ENCODE results near the gene AOPEP.

AOPEP gene

DNA sequence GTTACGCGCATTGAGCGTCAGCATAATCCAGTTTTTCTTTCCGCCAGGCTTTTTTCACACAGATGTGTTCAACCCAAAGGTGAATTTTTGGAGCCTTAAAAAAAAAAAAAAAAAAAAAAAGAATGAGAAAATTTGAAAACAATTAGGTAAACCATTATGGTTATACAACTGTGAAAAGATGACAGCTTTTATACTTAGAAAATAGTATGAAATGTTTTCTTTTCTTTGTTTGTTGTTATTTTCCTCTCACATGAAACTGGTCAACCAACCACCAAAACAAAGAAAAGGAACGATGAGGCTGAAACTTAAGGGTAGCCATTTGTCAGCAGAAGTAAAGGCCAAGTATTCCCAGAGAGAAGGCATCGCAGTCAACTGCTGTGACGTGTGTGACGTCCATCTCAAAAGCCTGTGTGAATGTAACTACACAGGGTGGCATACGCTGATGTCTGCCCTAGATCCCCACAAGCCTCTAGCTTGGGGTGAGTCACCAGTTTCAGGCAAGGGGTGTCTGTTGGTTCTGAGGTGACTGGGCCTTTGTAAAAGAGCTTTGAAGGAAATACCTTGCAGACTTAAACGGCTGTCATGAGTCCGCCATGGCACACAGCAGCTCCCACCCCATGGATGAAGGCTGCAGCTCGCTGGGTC lies 182.9 kb downstream of the AOPEP start:
- DNase-seq = no peak
- H3K4me3 ChIP-seq (ENCODE audit: low read depth, low read length) = no peak overlapping the region
- TF ChIP-seq, protein P1, sequence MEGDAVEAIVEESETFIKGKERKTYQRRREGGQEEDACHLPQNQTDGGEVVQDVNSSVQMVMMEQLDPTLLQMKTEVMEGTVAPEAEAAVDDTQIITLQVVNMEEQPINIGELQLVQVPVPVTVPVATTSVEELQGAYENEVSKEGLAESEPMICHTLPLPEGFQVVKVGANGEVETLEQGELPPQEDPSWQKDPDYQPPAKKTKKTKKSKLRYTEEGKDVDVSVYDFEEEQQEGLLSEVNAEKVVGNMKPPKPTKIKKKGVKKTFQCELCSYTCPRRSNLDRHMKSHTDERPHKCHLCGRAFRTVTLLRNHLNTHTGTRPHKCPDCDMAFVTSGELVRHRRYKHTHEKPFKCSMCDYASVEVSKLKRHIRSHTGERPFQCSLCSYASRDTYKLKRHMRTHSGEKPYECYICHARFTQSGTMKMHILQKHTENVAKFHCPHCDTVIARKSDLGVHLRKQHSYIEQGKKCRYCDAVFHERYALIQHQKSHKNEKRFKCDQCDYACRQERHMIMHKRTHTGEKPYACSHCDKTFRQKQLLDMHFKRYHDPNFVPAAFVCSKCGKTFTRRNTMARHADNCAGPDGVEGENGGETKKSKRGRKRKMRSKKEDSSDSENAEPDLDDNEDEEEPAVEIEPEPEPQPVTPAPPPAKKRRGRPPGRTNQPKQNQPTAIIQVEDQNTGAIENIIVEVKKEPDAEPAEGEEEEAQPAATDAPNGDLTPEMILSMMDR (IDR thresholded peaks at IDR 0.05; ENCODE audit: low read depth, low read length) = no peak
- peaks cover 75% of the 10 kb centered on the region for H3K4me1 ChIP-seq
- H3K36me3 ChIP-seq = no peaks in the 10 kb centered on the region
- H3K9me3 ChIP-seq = no peaks in the 10 kb centered on the region
- H3K27me3 ChIP-seq = no peaks in the 10 kb centered on the region

- TF ChIP-seq, protein P1 (IDR thresholded peaks at IDR 0.05; ENCODE audit: low read depth, low read length) = no peak
- peaks cover 77% of the 10 kb centered on the region for H3K4me1 ChIP-seq
Measured at GRCh38 chr9:94909965-94910730, 183.6 kb downstream of the AOPEP start.

DNA sequence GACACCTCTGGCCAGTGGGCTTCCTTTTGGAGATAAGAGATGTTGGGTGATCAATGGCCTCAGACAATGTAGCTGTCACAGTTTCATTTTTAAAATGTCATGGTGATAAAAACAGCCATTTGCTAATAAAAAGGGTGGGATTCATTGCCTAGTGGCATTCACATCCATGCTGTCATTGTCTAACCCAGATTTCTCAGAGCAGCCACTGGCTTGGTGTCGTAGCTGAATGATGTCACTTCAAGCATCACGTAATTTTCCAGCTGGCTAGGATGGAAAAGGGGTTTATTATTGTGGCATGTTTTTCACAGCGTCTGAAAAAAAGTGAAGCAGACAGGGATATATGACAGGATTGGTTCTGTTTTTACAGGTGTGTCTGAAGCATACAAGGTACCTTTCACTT lies 184.7 kb downstream of the AOPEP start:
- peaks cover 84% of the 10 kb centered on the region for H3K4me1 ChIP-seq
- H3K4me3 ChIP-seq (ENCODE audit: low read depth, low read length) = no peak overlapping the region
- no peaks in the 10 kb centered on the region for H3K27me3 ChIP-seq
- H3K36me3 ChIP-seq = no peaks in the 10 kb centered on the region
- H3K9me3 ChIP-seq = no peaks in the 10 kb centered on the region
- no peak for DNase-seq
- TF ChIP-seq, protein P1 (IDR thresholded peaks at IDR 0.05; ENCODE audit: low read depth, low read length) = no peak

More at GRCh38 chr9:94909965-94910730, 183.6 kb downstream of the AOPEP start:
- no peak for DNase-seq
- Histone ChIP-seq H3K9me3 (no peaks in the 10 kb centered on the region), H3K36me3 (no peaks in the 10 kb centered on the region), H3K27me3 (no peaks in the 10 kb centered on the region), H3K4me3 (ENCODE audit: low read depth, low read length) (no peak overlapping the region)

DNA sequence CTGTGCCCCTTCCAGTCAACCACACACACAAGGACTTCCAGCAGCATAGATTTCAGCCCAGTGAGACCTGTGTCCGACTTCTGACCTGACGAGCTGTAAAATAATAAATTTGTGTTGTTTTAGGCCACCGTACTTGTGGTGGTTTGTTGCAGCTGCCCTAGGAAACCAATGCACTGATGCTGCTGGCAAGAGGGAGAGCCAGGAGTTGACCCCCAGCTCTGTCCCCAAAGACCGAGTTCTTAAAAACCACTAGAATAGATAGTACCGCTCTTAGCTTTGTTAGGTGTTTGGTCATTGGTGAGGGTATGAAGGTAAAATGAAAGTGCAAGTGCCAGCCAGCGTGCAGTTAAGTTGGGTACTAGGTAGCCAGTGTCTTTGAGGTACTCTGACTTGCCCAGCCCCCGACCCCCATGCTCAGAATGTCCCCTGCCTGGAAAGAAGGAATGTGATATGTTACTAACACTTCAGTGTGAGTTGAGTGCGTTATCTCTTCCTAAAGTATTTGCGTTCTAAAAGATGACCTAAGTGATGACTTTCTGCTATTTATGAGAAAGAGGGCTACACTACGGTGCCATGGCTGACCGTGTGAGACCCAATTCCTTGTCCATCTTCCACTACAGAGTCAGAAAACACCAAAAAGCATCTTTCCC lies 185.6 kb downstream of the AOPEP start:
- no peaks in the 10 kb centered on the region for H3K27me3 ChIP-seq
- no peaks in the 10 kb centered on the region for H3K9me3 ChIP-seq
- H3K4me1 ChIP-seq = peaks cover 81% of the 10 kb centered on the region
- H3K36me3 ChIP-seq = no peaks in the 10 kb centered on the region
- no peak overlapping the region for H3K4me3 ChIP-seq (ENCODE audit: low read depth, low read length)
- TF ChIP-seq, protein P1 (IDR thresholded peaks at IDR 0.05; ENCODE audit: low read depth, low read length) = no peak
- no peak for DNase-seq

GRCh38 chr9:94912700-94913249 lies 186.3 kb downstream of the AOPEP start:
- no peak for DNase-seq

More at GRCh38 chr9:94912700-94913249, 186.3 kb downstream of the AOPEP start:
- Histone ChIP-seq H3K9me3 (no peaks in the 10 kb centered on the region), H3K4me3 (ENCODE audit: low read depth, low read length) (no peak overlapping the region), H3K4me1 (peaks cover 81% of the 10 kb centered on the region), H3K27me3 (no peaks in the 10 kb centered on the region), H3K36me3 (no peaks in the 10 kb centered on the region)
- TF ChIP-seq, protein P1 (IDR thresholded peaks at IDR 0.05; ENCODE audit: low read depth, low read length) = no peak
